ENCODE results near the gene NHERF1. TPM values are rescaled to one million over a fixed set of nuclear protein-coding genes. Genes with fewer than 3 reads are reported as not detected.

The NHERF1 gene
- total and polyA plus RNA-seq, 9 of the 15 experiments (the other 6 are each of a cell fraction or from before 2014, with no cell fraction given), result 11.4 to 79.9 (median 36.9) TPM

DNA sequence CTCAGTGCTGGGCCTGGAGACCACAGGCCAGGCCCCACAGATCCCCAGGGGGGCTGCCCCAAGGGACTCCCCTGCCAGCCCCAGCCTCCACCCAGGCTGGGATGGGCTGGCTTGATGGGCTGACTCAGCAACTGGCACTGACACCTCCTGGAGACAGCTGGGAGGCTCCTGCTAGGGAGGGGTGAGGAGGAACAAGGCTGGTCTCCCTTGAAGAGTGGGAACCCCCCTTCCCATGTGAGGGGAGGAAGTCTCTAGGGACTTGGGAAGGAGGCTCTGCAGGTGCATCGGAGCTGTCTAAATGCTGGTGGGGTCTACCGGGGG is 10.4 kb downstream of the NHERF1 start:
- Histone ChIP-seq H3K4me3 (no peak overlapping the region), H2AFZ (ENCODE audit: low read depth, low read length) (no peak overlapping the region), H3K9me3 (replicated peaks; ENCODE audit: control insufficient read depth, insufficient read depth, low read depth, low read length) (no peaks in the 10 kb centered on the region), H3K27ac (ENCODE audit: extremely low read depth, low read depth, low read length) (no peak overlapping the region), H3K36me3 (ENCODE audit: control insufficient read depth, insufficient read depth, low read length) (peaks cover 9% of the 10 kb centered on the region; the same call in 2 of the 3 replicates), H3K27me3 (ENCODE audit: control insufficient read depth in 2 of 2, insufficient read depth in 2 of 2, low read length in 2 of 2) (no peaks in the 10 kb centered on the region), H3K9ac (ENCODE audit: insufficient read depth in 1 of 2, low read depth in 2 of 2, low read length in 2 of 2) (peak overlapping the region in 1 of 2 experiments; percentile 70; a peak in 2 of 4 replicates), H4K20me1 (replicated peaks; ENCODE audit: control insufficient read depth, insufficient read depth, low read length) (peaks cover 31% of the 10 kb centered on the region; the same call in 1 of the 2 replicates), H3K79me2 (ENCODE audit: control insufficient read depth, insufficient read depth, low read length) (peaks cover 64% of the 10 kb centered on the region), H3K4me1 (replicated peaks in 1 of 2; ENCODE audit: control insufficient read depth in 2 of 2, insufficient read depth in 2 of 2, low read length in 2 of 2) (peaks cover 37 to 72% of the 10 kb centered on the region in 2 experiments), H3K4me2 (ENCODE audit: insufficient read depth, low read length) (no peak overlapping the region), H3K9me1 (ENCODE audit: control insufficient read depth, insufficient read depth, low read length) (peaks cover 27% of the 10 kb centered on the region)
- TF ChIP-seq ZNF75A (CRISPR knock-in tag; IDR thresholded peaks at IDR 0.05) (no peak), ZFPM2 (CRISPR knock-in tag; IDR thresholded peaks at IDR 0.05) (no peak), MBD2 (IDR thresholded peaks at IDR 0.05; ENCODE audit: borderline replicate concordance, low read depth) (no peak), CAMTA2 (CRISPR knock-in tag; conservative IDR thresholded peaks at IDR 0.05) (no peak), MAFK (IDR thresholded peaks at IDR 0.05; ENCODE audit: low read length) (peak; percentile 71), MAZ (CRISPR knock-in tag; conservative IDR thresholded peaks at IDR 0.05 in 1 of 2, IDR thresholded peaks at IDR 0.05 in 1 of 2) (no peak), ZNF274 (IDR thresholded peaks at IDR 0.05; ENCODE audit: borderline replicate concordance, low read depth, low read length) (no peak), MAFG (tag; conservative IDR thresholded peaks at IDR 0.05) (peak; percentile 74), ZNF12 (CRISPR knock-in tag; IDR thresholded peaks at IDR 0.05) (no peak), C11orf30 (IDR thresholded peaks at IDR 0.05; ENCODE audit: low read depth) (peak; percentile 88), ZZZ3 (IDR thresholded peaks at IDR 0.05) (no peak), ZNF316 (IDR thresholded peaks at IDR 0.05) (peak; percentile 89), PHF21A (IDR thresholded peaks at IDR 0.05; ENCODE audit: borderline replicate concordance, low read depth) (no peak), NFE2 (IDR thresholded peaks at IDR 0.05; ENCODE audit: low read depth) (peak; percentile 58; the same call in 1 of the 2 replicates)
- TF ChIP-seq, protein P1, sequence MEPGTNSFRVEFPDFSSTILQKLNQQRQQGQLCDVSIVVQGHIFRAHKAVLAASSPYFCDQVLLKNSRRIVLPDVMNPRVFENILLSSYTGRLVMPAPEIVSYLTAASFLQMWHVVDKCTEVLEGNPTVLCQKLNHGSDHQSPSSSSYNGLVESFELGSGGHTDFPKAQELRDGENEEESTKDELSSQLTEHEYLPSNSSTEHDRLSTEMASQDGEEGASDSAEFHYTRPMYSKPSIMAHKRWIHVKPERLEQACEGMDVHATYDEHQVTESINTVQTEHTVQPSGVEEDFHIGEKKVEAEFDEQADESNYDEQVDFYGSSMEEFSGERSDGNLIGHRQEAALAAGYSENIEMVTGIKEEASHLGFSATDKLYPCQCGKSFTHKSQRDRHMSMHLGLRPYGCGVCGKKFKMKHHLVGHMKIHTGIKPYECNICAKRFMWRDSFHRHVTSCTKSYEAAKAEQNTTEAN (CRISPR knock-in tag; IDR thresholded peaks at IDR 0.05), result no peak
- TF ChIP-seq, protein P2, sequence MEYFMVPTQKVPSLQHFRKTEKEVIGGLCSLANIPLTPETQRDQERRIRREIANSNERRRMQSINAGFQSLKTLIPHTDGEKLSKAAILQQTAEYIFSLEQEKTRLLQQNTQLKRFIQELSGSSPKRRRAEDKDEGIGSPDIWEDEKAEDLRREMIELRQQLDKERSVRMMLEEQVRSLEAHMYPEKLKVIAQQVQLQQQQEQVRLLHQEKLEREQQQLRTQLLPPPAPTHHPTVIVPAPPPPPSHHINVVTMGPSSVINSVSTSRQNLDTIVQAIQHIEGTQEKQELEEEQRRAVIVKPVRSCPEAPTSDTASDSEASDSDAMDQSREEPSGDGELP (CRISPR knock-in tag; IDR thresholded peaks at IDR 0.05; ENCODE audit: borderline replicate concordance), result peak; percentile 61; the same call in 1 of the 2 replicates
- TF ChIP-seq, protein P3, sequence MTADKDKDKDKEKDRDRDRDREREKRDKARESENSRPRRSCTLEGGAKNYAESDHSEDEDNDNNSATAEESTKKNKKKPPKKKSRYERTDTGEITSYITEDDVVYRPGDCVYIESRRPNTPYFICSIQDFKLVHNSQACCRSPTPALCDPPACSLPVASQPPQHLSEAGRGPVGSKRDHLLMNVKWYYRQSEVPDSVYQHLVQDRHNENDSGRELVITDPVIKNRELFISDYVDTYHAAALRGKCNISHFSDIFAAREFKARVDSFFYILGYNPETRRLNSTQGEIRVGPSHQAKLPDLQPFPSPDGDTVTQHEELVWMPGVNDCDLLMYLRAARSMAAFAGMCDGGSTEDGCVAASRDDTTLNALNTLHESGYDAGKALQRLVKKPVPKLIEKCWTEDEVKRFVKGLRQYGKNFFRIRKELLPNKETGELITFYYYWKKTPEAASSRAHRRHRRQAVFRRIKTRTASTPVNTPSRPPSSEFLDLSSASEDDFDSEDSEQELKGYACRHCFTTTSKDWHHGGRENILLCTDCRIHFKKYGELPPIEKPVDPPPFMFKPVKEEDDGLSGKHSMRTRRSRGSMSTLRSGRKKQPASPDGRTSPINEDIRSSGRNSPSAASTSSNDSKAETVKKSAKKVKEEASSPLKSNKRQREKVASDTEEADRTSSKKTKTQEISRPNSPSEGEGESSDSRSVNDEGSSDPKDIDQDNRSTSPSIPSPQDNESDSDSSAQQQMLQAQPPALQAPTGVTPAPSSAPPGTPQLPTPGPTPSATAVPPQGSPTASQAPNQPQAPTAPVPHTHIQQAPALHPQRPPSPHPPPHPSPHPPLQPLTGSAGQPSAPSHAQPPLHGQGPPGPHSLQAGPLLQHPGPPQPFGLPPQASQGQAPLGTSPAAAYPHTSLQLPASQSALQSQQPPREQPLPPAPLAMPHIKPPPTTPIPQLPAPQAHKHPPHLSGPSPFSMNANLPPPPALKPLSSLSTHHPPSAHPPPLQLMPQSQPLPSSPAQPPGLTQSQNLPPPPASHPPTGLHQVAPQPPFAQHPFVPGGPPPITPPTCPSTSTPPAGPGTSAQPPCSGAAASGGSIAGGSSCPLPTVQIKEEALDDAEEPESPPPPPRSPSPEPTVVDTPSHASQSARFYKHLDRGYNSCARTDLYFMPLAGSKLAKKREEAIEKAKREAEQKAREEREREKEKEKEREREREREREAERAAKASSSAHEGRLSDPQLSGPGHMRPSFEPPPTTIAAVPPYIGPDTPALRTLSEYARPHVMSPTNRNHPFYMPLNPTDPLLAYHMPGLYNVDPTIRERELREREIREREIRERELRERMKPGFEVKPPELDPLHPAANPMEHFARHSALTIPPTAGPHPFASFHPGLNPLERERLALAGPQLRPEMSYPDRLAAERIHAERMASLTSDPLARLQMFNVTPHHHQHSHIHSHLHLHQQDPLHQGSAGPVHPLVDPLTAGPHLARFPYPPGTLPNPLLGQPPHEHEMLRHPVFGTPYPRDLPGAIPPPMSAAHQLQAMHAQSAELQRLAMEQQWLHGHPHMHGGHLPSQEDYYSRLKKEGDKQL (CRISPR knock-in tag; IDR thresholded peaks at IDR 0.05; ENCODE audit: borderline replicate concordance), result no peak
- FAIRE-seq (no peak), DNase-seq (ENCODE audit: extremely low read depth in 1 of 4, low spot score in 3 of 4) (peak in 1 of 4 experiments; percentile 49), ATAC-seq (peak; percentile 11; the same call in 1 of the 3 replicates)
- intact Hi-C loops (cut with micrococcal nuclease) (no loop called here), in situ Hi-C loops (cut with MboI) (no loop called here)
- no TSS peak for BruUV-seq (replicated peaks)
- WGBS (ENCODE audit: insufficient coverage, low coverage, missing lambda C conversion rate), result 100% methylated on average over 2 of the region's 2 CpGs
- ChIA-PET CTCF (ENCODE audit: low intra/inter-chr PET ratio) (no interaction called here), POLR2A (interaction anchor here (0.8 to 2.7 kb wide), 4 partner anchors 9 to 17 kb away, joined by 3 to 22 read pairs (median 4); no protein-coding TSS in a partner anchor)
